AG04450 (cell line): ENCODE measurements around the gene MEGF10. TPM values are rescaled to one million over a fixed set of nuclear protein-coding genes. Genes with fewer than 3 reads are reported as not detected.

ENCODE experiments used
- CTCF ChIA-PET: fragments of 300-600, 350-600 bp; formaldehyde crosslinking; extraction: SDS; loops from one replicate; lab custom pipeline; 2022; ENCODE audit warnings: antibody characterized with exemption, inconsistent platforms; lab: Charles Lee
- POLR2A ChIA-PET: fragments of 350-600 bp; formaldehyde crosslinking; extraction: SDS; loops from one replicate; lab custom pipeline; 2021; ENCODE audit warnings: antibody characterized with exemption, inconsistent platforms; lab: Yijun Ruan, JAX
- DNase-seq: peaks from one replicate; pipeline ENCODE4 v3.0.0-alpha.2; 2011; ENCODE audit warnings: low read depth, low spot score
- H3K27ac ChIP-seq: one replicate; pipeline ENCODE4 v1.5.1; 2012; ENCODE audit warnings: low read depth, low read length, control low read depth
- H3K27me3 ChIP-seq: one replicate; pipeline ENCODE4 v1.6.0; 2012; ENCODE audit warnings: low read length; ENCODE audit not compliant: control insufficient read depth, insufficient read depth
- H3K4me3 ChIP-seq: 2 replicates; pipeline ENCODE4 v1.5.1; 2011; ENCODE audit warnings: mild to moderate bottlenecking, low read depth, low read length, control low read depth
- H3K9me3 ChIP-seq: 2 replicates; pipeline ENCODE4 v1.5.1; 2012; ENCODE audit warnings: low read length; ENCODE audit not compliant: control insufficient read depth, insufficient read depth
- polyA plus RNA-seq: library from polyadenylated mRNA; depleted of rRNA; stranded (reverse); fragments of >200 nt; gene quantifications from 2 replicates; pipeline ENCODE4 v1.2.3, GENCODE V29; 2011
- TF ChIP-seq, protein P1 (sequence below): IDR thresholded peaks from 2 replicates; pipeline ENCODE4 v1.5.1; 2011; ENCODE audit warnings: low read depth, low read length, control low read depth, inconsistent platforms

Gene MEGF10
- polyA plus RNA-seq, 1 experiment, result not detected

DNA sequence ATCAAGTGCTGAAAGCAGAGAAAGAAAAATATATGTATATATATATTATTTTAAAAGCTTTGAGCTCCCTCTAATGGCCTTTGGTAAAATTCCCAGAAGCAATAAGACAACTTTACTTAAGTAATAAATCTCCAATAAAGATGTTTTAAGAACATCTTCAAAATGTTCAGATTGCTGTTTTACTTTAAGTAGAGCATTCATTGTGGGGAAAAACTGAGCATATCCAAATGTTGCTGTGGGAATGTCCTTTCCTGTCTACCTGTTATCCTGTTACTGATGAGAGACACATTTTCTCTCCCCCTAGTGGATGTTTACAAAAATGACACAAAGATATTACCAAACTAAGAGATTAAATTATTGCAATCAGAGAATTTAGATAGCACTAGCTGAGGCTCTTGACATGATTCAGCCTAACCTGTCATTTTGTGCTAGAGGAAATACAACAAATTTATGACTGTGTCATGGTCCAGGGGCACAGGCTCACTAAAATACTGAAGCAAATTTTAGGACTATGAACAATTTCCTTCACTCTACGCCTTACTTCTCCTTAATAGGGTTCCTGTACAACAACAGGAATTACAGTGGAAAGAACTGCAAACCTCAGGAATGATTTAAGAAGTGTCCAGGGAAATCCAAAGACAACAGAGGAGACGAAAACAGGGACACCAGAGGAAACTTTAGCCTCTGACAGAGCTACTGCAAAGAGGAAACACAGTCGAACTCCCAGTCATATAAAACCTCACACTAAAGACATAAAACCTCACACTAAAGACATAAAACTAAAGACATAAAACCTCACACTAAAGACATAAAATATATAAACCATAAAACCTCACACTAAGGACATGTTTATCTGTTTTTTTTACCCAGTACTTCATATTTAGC, 202.5 kb downstream of the MEGF10 start:
- ChIA-PET CTCF (interaction anchor here (0.5 to 2.9 kb wide), 62 partner anchors 8 to 835 kb away, joined by 3 to 16 read pairs (median 4); partner anchors contain the start of gene PRRC1), POLR2A (interaction anchor here (0.5 kb wide), 1 partner anchor 83 kb away, joined by 3 read pairs; no protein-coding TSS in a partner anchor)
- H3K27me3 ChIP-seq, result peaks cover 4% of the 10 kb centered on the region
- no peak overlapping the region for H3K4me3 ChIP-seq
- no peak overlapping the region for H3K27ac ChIP-seq
- TF ChIP-seq, protein P1, sequence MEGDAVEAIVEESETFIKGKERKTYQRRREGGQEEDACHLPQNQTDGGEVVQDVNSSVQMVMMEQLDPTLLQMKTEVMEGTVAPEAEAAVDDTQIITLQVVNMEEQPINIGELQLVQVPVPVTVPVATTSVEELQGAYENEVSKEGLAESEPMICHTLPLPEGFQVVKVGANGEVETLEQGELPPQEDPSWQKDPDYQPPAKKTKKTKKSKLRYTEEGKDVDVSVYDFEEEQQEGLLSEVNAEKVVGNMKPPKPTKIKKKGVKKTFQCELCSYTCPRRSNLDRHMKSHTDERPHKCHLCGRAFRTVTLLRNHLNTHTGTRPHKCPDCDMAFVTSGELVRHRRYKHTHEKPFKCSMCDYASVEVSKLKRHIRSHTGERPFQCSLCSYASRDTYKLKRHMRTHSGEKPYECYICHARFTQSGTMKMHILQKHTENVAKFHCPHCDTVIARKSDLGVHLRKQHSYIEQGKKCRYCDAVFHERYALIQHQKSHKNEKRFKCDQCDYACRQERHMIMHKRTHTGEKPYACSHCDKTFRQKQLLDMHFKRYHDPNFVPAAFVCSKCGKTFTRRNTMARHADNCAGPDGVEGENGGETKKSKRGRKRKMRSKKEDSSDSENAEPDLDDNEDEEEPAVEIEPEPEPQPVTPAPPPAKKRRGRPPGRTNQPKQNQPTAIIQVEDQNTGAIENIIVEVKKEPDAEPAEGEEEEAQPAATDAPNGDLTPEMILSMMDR, result peak; percentile 88
- DNase-seq, result no peak
- no peaks in the 10 kb centered on the region for H3K9me3 ChIP-seq

DNA sequence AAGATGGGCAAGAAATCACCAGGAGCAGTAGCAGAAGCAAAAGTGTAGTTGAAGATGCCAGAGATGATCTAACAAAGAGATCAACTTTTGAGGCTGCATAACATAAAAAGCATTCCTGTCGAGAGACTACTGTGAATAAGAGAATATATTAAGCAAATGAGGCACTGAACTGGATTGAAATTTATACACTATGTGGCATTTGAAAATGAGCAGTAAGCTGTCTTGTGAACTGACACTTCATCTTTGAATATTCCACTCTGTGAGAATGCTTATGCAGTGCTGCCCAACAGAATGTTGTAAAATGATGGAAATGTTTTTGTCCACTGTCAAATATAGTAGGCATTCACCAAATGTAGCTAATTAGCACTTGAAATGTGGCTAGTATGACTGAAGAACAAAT, 208.0 kb downstream of the MEGF10 start:
- peaks cover 3% of the 10 kb centered on the region for H3K27me3 ChIP-seq
- ChIA-PET CTCF (no interaction called here), POLR2A (no interaction called here)

DNA sequence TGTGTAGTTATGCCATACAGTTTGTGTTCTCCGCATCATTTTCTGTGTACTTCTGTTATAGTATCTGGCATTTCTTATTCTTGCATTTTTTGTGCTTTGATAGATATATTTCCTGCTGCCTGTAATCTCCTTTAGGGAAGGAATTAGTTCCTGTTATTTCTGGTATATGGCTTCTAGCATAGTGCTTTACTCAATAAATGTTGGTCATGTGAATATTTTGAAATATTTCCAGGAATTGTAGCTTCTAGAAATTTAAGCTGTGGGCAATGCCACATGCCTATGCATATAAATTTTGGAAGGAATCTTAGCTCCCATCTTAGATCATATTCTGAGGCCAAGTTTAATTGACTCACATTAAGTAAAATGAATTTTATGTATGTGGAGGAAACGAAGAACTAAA, 215.3 kb downstream of the MEGF10 start:
- POLR2A ChIA-PET, result no interaction called here
- H3K27me3 ChIP-seq, result peaks cover 4% of the 10 kb centered on the region
- CTCF ChIA-PET, result interaction anchor here (1.0 kb wide), 1 partner anchor 13 kb away, joined by 5 read pairs; no protein-coding TSS in a partner anchor
- DNase-seq, result no peak
- no peak overlapping the region for H3K4me3 ChIP-seq
- H3K27ac ChIP-seq, result no peak overlapping the region
- no peaks in the 10 kb centered on the region for H3K9me3 ChIP-seq
- TF ChIP-seq, protein P1, result no peak

More for the DNA sequence above, 208.0 kb downstream of the MEGF10 start:
- Histone ChIP-seq H3K9me3 (no peaks in the 10 kb centered on the region), H3K27ac (no peak overlapping the region), H3K4me3 (no peak overlapping the region)
- no peak for DNase-seq
- TF ChIP-seq, protein P1, result no peak

DNA sequence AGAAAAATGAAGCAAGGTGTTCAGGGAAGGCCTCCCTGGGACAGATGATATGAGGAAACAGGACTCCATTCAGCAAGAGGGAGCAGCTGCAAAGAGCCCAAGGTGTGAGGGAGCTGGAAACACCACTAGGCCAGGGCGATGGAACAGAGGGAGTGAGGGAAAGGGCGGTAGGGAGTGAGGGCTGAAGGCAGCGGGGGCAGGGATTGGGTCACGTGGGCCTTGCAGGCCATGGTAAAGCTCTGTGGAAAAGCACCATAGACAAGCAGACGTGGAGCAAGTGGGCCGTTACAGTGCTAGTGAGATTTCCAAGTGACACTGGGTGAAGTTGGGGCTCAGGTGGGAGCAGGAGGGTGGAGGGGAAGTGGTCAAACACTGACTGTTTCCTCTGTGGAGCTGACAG, 216.0 kb downstream of the MEGF10 start:
- Histone ChIP-seq H3K4me3 (no peak overlapping the region), H3K27me3 (peaks cover 8% of the 10 kb centered on the region), H3K9me3 (no peaks in the 10 kb centered on the region), H3K27ac (no peak overlapping the region)
- CTCF ChIA-PET, result interaction anchor here (1.0 kb wide), 1 partner anchor 14 kb away, joined by 5 read pairs; no protein-coding TSS in a partner anchor
- TF ChIP-seq, protein P1, result no peak
- DNase-seq, result no peak
- POLR2A ChIA-PET, result no interaction called here
